RWPE2 (cell line): Measurements from ENCODE around the gene RPL37A.

ENCODE experiments used
- ATAC-seq: fragments of 200-7000 bp; cut with Tn5 transposase; 3 replicates; pipeline ENCODE4 v1.9.1; 2021; ENCODE audit warnings: low read depth
- DNase-seq: peaks from one replicate; pipeline ENCODE4 v3.0.0-alpha.2; 2020; ENCODE audit warnings: low spot score
- H3K27ac ChIP-seq: fragments of 450-650 bp; 2 replicates; pipeline ENCODE4 v1.5.1; 2017; ENCODE audit warnings: mild to moderate bottlenecking; ENCODE audit not compliant: poor library complexity, severe bottlenecking
- H3K27me3 ChIP-seq: fragments of 250-450 bp; sonication (Bioruptor Pico); 2 replicates; pipeline ENCODE4 v1.5.1; 2021; ENCODE audit warnings: mild to moderate bottlenecking, moderate library complexity; ENCODE audit not compliant: insufficient read depth, poor library complexity, severe bottlenecking
- H3K36me3 ChIP-seq: fragments of 250-450 bp; sonication (Bioruptor Pico); 2 replicates; pipeline ENCODE4 v1.5.1; 2020; ENCODE audit warnings: low read depth, mild to moderate bottlenecking, moderate library complexity
- H3K4me1 ChIP-seq: fragments of 250-450 bp; sonication (Bioruptor Pico); 2 replicates; pipeline ENCODE4 v1.5.1; 2021; ENCODE audit warnings: mild to moderate bottlenecking, moderate library complexity; ENCODE audit not compliant: insufficient read depth, poor library complexity, severe bottlenecking
- H3K4me3 ChIP-seq: fragments of 250-450 bp; sonication (Bioruptor Pico); 2 replicates; pipeline ENCODE4 v1.5.1; 2021; ENCODE audit warnings: mild to moderate bottlenecking, moderate library complexity; ENCODE audit not compliant: severe bottlenecking
- H3K9me3 ChIP-seq: fragments of 250-450 bp; sonication (Bioruptor Pico); 2 replicates; pipeline ENCODE4 v1.5.1; 2021; ENCODE audit warnings: mild to moderate bottlenecking, moderate library complexity; ENCODE audit not compliant: severe bottlenecking
- TF ChIP-seq, protein P1 (sequence below): fragments of 450-650 bp; IDR thresholded peaks from one replicate; pipeline ENCODE4 v1.5.1; 2017; ENCODE audit warnings: mild to moderate bottlenecking, moderate library complexity; ENCODE audit not compliant: poor library complexity, severe bottlenecking

The RPL37A gene

DNA sequence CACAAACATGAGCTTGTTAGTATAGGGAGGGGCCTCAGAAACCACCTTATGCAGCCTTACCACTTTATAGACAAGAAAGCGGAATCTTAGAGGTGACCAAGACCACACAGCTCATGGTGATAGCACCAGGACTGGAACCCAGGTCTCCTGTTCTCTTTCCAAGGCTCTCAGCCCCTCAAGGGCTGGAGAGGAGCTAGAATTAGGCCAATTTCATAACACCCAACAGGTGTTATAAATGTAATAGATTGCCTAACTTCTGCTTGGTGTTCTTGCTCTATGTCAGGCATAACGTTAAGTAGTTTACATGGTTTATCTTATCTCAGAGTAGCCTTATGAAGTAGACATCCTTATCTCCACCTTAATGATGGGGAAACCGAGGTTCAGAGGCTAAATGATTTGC, 42.9 kb downstream of the RPL37A start:
- DNase-seq: no peak
- H3K4me3 ChIP-seq: no peak overlapping the region
- no peak for ATAC-seq
- no peaks in the 10 kb centered on the region for H3K27me3 ChIP-seq
- no peak overlapping the region for H3K27ac ChIP-seq
- no peaks in the 10 kb centered on the region for H3K9me3 ChIP-seq
- no peaks in the 10 kb centered on the region for H3K36me3 ChIP-seq
- TF ChIP-seq, protein P1, sequence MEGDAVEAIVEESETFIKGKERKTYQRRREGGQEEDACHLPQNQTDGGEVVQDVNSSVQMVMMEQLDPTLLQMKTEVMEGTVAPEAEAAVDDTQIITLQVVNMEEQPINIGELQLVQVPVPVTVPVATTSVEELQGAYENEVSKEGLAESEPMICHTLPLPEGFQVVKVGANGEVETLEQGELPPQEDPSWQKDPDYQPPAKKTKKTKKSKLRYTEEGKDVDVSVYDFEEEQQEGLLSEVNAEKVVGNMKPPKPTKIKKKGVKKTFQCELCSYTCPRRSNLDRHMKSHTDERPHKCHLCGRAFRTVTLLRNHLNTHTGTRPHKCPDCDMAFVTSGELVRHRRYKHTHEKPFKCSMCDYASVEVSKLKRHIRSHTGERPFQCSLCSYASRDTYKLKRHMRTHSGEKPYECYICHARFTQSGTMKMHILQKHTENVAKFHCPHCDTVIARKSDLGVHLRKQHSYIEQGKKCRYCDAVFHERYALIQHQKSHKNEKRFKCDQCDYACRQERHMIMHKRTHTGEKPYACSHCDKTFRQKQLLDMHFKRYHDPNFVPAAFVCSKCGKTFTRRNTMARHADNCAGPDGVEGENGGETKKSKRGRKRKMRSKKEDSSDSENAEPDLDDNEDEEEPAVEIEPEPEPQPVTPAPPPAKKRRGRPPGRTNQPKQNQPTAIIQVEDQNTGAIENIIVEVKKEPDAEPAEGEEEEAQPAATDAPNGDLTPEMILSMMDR: no peak
- H3K4me1 ChIP-seq: peaks cover 20% of the 10 kb centered on the region

DNA sequence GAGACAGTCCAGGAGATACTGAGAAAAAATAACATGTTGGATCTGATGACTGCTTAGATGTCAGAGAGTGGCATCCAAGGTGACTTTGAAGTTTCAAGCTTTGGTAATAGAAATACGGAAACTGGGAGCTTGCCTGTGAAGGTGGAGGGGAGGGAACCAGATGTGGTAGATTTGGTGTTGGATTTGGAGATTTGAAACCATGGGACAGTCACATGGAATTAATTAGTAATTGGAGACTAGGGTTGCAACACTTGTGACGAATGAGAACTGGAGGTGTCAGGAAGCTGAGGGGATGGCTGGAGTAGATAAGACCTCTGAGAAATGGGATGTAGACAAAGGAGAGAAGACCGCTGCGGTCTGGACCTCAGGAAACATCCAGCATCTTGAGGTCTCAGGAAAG, 46.7 kb downstream of the RPL37A start:
- TF ChIP-seq, protein P1: no peak
- H3K27ac ChIP-seq: no peak overlapping the region
- ATAC-seq: no peak

DNA sequence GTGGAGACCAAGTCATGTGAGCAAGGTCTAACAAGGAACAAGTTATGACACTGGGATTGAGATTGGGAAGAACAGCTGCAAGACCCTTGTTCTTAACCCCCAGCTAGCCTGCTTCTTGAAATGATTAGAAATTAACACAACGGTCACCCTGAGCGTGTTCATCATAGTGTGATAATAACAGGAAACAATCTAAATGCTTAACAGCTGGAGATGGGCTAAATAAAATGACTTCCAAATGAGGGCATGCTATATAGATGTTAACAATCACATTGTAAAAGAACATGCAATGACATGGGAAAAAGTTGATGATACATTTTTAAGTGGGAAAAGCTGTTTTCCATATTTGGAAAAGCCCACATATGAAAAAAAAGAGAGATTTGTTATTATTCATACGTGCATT, 47.6 kb downstream of the RPL37A start:
- no peak for DNase-seq
- Histone ChIP-seq H3K27ac (peak overlapping the region; percentile 48), H3K27me3 (no peaks in the 10 kb centered on the region), H3K9me3 (no peaks in the 10 kb centered on the region), H3K36me3 (no peaks in the 10 kb centered on the region), H3K4me1 (peaks cover 22% of the 10 kb centered on the region), H3K4me3 (no peak overlapping the region)
- TF ChIP-seq, protein P1: no peak
- ATAC-seq: no peak

More for the DNA sequence above, 46.7 kb downstream of the RPL37A start:
- peaks cover 17% of the 10 kb centered on the region for H3K4me1 ChIP-seq
- no peaks in the 10 kb centered on the region for H3K36me3 ChIP-seq
- no peak overlapping the region for H3K4me3 ChIP-seq
- no peaks in the 10 kb centered on the region for H3K27me3 ChIP-seq
- no peak for DNase-seq
- no peaks in the 10 kb centered on the region for H3K9me3 ChIP-seq

DNA sequence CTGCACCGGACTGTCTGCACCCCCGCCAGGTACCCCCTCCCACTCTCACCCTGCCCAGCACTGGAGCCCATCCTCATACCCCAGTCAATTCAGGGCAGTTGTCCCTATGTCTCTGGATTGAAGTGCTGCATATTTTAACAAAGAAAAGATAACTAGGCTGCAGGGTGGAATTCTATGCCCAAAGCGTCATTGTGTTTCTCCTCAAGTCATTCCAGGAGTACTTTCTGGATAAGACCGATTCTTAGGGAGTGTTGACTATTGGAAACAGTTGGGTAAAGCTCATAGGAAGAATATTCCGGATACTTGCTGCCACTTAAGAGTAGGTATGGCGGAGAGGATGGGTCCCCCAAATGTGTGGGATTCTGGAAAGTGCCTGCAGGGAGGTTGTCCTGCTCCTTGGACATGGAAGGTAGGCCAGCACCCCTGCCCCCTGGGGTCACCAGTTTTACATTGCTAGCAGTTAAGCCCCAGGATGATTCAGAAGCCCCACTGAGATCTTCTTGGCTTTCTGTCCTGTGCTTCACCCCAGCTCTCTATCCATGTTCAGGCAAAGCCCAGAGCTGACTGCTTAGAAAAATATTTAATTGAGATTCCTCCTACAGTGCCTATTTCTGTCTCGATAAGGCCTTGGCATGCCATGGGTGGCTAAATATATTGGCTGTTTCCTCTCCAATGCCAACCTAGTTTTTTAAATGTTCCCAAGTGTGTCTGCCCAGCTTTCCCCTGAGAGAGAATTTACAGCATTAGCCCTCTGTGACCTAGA, 48.2 kb downstream of the RPL37A start:
- DNase-seq: no peak
- H3K27ac ChIP-seq: peak overlapping the region; percentile 48
- H3K27me3 ChIP-seq: no peaks in the 10 kb centered on the region
- H3K4me3 ChIP-seq: no peak overlapping the region
- H3K4me1 ChIP-seq: peaks cover 28% of the 10 kb centered on the region
- no peaks in the 10 kb centered on the region for H3K36me3 ChIP-seq
- TF ChIP-seq, protein P1: no peak
- H3K9me3 ChIP-seq: no peaks in the 10 kb centered on the region
- peak; percentile 68 for ATAC-seq

DNA sequence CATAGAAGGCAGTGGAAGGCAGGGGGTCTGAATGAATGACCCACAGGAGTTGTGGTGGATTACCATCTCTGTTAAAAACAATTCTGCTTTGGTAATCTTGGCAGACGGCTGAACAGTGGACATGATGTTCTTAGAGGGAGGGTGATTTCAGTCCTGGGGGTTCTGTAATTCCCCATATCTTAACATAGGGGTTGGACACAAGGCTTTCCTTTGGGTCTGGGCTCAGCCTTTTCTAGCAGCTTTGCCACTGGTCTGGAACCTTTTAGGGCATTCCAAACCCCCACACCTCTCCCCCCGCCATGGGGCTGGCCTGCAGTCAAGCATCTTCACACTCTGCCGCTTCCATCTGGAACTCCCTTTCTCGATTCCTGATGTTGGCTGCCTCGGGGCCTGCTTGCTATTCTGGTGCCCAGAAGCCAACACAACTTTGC, 50.3 kb downstream of the RPL37A start:
- H3K27me3 ChIP-seq: no peaks in the 10 kb centered on the region
- no peak overlapping the region for H3K4me3 ChIP-seq
- peaks cover 42% of the 10 kb centered on the region for H3K4me1 ChIP-seq
- TF ChIP-seq, protein P1: no peak
- H3K9me3 ChIP-seq: no peaks in the 10 kb centered on the region
- no peaks in the 10 kb centered on the region for H3K36me3 ChIP-seq
- no peak overlapping the region for H3K27ac ChIP-seq
- no peak for ATAC-seq
- DNase-seq: no peak
